Smooth muscle cell (in vitro differentiated cells): ENCODE results near the gene NRCAM. TPM values are rescaled to one million over a fixed set of nuclear protein-coding genes. Genes with fewer than 3 reads are reported as not detected.

Source experiments
- DNase-seq: peaks from one replicate; lab custom pipeline; 2025; ENCODE audit not compliant: unreplicated experiment; lab: John Stamatoyannopoulos, UW
- H2AFZ ChIP-seq: fragments of 200-600 bp; sonication (generic); 2 replicates; pipeline ENCODE4 v1.6.0; 2016; ENCODE audit warnings: antibody characterized with exemption, low read depth, mild to moderate bottlenecking
- H3F3A ChIP-seq: fragments of 200-600 bp; sonication (generic); 2 replicates; pipeline ENCODE4 v1.6.0; 2017; ENCODE audit warnings: antibody characterized with exemption, low read depth
- H3K27ac ChIP-seq: fragments of 200-600 bp; sonication (generic); 2 replicates; pipeline ENCODE4 v1.5.1; 2016; ENCODE audit warnings: low read depth, mild to moderate bottlenecking
- H3K27me3 ChIP-seq: fragments of 200-600 bp; sonication (generic); 2 replicates; pipeline ENCODE4 v1.6.1; 2016; ENCODE audit warnings: low read depth, mild to moderate bottlenecking
- H3K36me3 ChIP-seq: fragments of 200-600 bp; sonication (generic); 2 replicates; pipeline ENCODE4 v1.5.1; 2016; ENCODE audit warnings: low read depth
- H3K4me1 ChIP-seq: fragments of 200-600 bp; sonication (generic); 2 replicates; pipeline ENCODE4 v1.5.1; 2016; ENCODE audit warnings: low read depth
- H3K4me2 ChIP-seq: fragments of 200-600 bp; sonication (generic); 2 replicates; pipeline ENCODE4 v1.6.0; 2016; ENCODE audit warnings: mild to moderate bottlenecking
- H3K4me3 ChIP-seq: fragments of 200-600 bp; sonication (generic); 2 replicates; pipeline ENCODE4 v1.5.1; 2016; ENCODE audit warnings: mild to moderate bottlenecking
- H3K79me2 ChIP-seq: fragments of 200-600 bp; sonication (generic); 2 replicates; pipeline ENCODE4 v1.6.0; 2016; ENCODE audit warnings: low read depth, mild to moderate bottlenecking
- H3K9ac ChIP-seq: fragments of 200-600 bp; sonication (generic); 2 replicates; pipeline ENCODE4 v1.6.0; 2016; ENCODE audit warnings: low read depth
- H3K9me3 ChIP-seq: fragments of 200-600 bp; sonication (generic); replicated peaks from 2 replicates; pipeline ENCODE4 v1.5.1; 2016; ENCODE audit warnings: low read depth
- H4K20me1 ChIP-seq: fragments of 200-600 bp; sonication (generic); 2 replicates; pipeline ENCODE4 v1.6.0; 2016; ENCODE audit warnings: low read depth
- CTCF ChIP-seq: fragments of 200-600 bp; sonication (generic); IDR thresholded peaks from 2 replicates; pipeline ENCODE4 v1.5.1; 2017; ENCODE audit warnings: borderline replicate concordance, mild to moderate bottlenecking, antibody characterized with exemption; ENCODE audit not compliant: insufficient read depth, poor library complexity, severe bottlenecking
- WGBS: methylation state at CpG from one replicate; pipeline ENCODE4 v1.1.7; 2016; ENCODE audit warnings: low lambda C conversion rate; 5-methylcytosine and 5-hydroxymethylcytosine counted together
- polyA plus RNA-seq: library from polyadenylated mRNA; unstranded; fragments of >200 nt; fragmentation: Nextera tagmentation; extraction: Ambion mirVana; gene quantifications from 2 replicates; pipeline ENCODE4 v1.2.1, GENCODE V29; 2016
- total RNA-seq: library from RNA; depleted of rRNA; stranded (reverse); fragments of >200 nt; gene quantifications from 2 replicates; pipeline ENCODE4 v1.2.3, GENCODE V29; 2014

The NRCAM gene
- total and polyA plus RNA-seq, 2 experiments from 2014 or later, result 0.49 TPM; not detected in 1

GRCh38 chr7:108149908-108150307 is 306.3 kb downstream of the NRCAM start:
- no peak for DNase-seq
- no peak for TF ChIP-seq CTCF
- Histone ChIP-seq H3F3A (no peaks in the 10 kb centered on the region), H3K27ac (no peak overlapping the region), H3K27me3 (no peaks in the 10 kb centered on the region), H3K4me3 (no peak overlapping the region), H3K9me3 (no peaks in the 10 kb centered on the region), H4K20me1 (no peaks in the 10 kb centered on the region), H3K9ac (no peak overlapping the region), H3K4me1 (peaks cover 2% of the 10 kb centered on the region), H3K79me2 (no peaks in the 10 kb centered on the region), H3K4me2 (no peak overlapping the region), H2AFZ (no peak overlapping the region), H3K36me3 (no peaks in the 10 kb centered on the region)
- WGBS, result 87% methylated on average over 6 of the region's 6 CpGs

- no peak overlapping the region for H3K9ac ChIP-seq
- H3K79me2 ChIP-seq, result no peaks in the 10 kb centered on the region
- no peak for DNase-seq
- no peak for TF ChIP-seq CTCF
- no peaks in the 10 kb centered on the region for H3K36me3 ChIP-seq
- no peaks in the 10 kb centered on the region for H3F3A ChIP-seq
- H3K27ac ChIP-seq, result no peak overlapping the region
- no peak overlapping the region for H3K4me3 ChIP-seq
- H2AFZ ChIP-seq, result no peak overlapping the region
- H3K27me3 ChIP-seq, result no peaks in the 10 kb centered on the region
- H4K20me1 ChIP-seq, result no peaks in the 10 kb centered on the region
- no peak overlapping the region for H3K4me2 ChIP-seq
- peaks cover 2% of the 10 kb centered on the region for H3K4me1 ChIP-seq
- no peaks in the 10 kb centered on the region for H3K9me3 ChIP-seq
- 89% methylated on average over 5 of the region's 5 CpGs for WGBS
These were observed 307.1 kb downstream of the NRCAM start for GRCh38 chr7:108149119-108149518.

- DNase-seq, result no peak
- Histone ChIP-seq H3K36me3 (no peaks in the 10 kb centered on the region), H2AFZ (no peak overlapping the region), H3K27ac (no peak overlapping the region), H3K4me2 (no peak overlapping the region), H3F3A (no peaks in the 10 kb centered on the region), H3K9ac (no peak overlapping the region), H4K20me1 (no peaks in the 10 kb centered on the region), H3K4me3 (no peak overlapping the region), H3K4me1 (peaks cover 2% of the 10 kb centered on the region), H3K9me3 (no peaks in the 10 kb centered on the region), H3K79me2 (no peaks in the 10 kb centered on the region), H3K27me3 (no peaks in the 10 kb centered on the region)
- 93% methylated on average over 6 of the region's 6 CpGs for WGBS
- no peak for TF ChIP-seq CTCF
These were observed 309.1 kb downstream of the NRCAM start for GRCh38 chr7:108147031-108147563.
